ENCODE results near the gene PMVK. TPM values are rescaled to one million over a fixed set of nuclear protein-coding genes. Genes with fewer than 3 reads are reported as not detected.
A peak's percentile ranks its signal among the peaks of the same experiment; 100 is the strongest.

The PMVK gene
- total RNA-seq, 2 donors from 2014 or later = 32.4 to 34.6 TPM

- Mint-ChIP-seq H3K27me3 (ENCODE audit: low read depth) (no peaks in the 10 kb centered on the region), H3K4me1 (ENCODE audit: low read depth) (peaks cover 77% of the 10 kb centered on the region), H3K27ac (peak overlapping the region; percentile 98), H3K9me3 (no peaks in the 10 kb centered on the region), H3K4me3 (peak overlapping the region; percentile 93 to 98), H3K36me3 (ENCODE audit: insufficient read depth in 2 of 2) (peaks cover 2 to 3% of the 10 kb centered on the region in 2 donors)
- ATAC-seq (replicated peaks in 1 of 2) = no peak
- DNase-seq = no peak
Measured at GRCh38 chr1:154937988-154938386, 1.5 kb upstream of the PMVK start.

- Mint-ChIP-seq H3K4me3 (peak overlapping the region; percentile 93 to 98), H3K36me3 (ENCODE audit: insufficient read depth in 2 of 2) (peaks cover 2 to 3% of the 10 kb centered on the region in 2 donors), H3K27me3 (ENCODE audit: low read depth) (no peaks in the 10 kb centered on the region), H3K4me1 (ENCODE audit: low read depth) (peaks cover 71% of the 10 kb centered on the region), H3K9me3 (no peaks in the 10 kb centered on the region), H3K27ac (peak overlapping the region; percentile 98)
- ATAC-seq (replicated peaks in 1 of 2) (peak; percentile 82 to 85), DNase-seq (peak; percentile 92 to 95)
Measured at GRCh38 chr1:154937085-154937987, 817 bp upstream of the PMVK start.

- Mint-ChIP-seq H3K4me1 (ENCODE audit: low read depth) (peaks cover 57% of the 10 kb centered on the region), H3K27ac (peak overlapping the region; percentile 98), H3K36me3 (ENCODE audit: insufficient read depth in 2 of 2) (peaks cover 2 to 3% of the 10 kb centered on the region in 2 donors), H3K9me3 (no peaks in the 10 kb centered on the region), H3K27me3 (ENCODE audit: low read depth) (no peaks in the 10 kb centered on the region), H3K4me3 (peak overlapping the region; percentile 93 to 98)
- DNase-seq = no peak
- ATAC-seq (replicated peaks in 1 of 2) = no peak
Measured at GRCh38 chr1:154935749-154936554, 567 bp downstream of the PMVK start.

- H3K9me3 Mint-ChIP-seq = no peaks in the 10 kb centered on the region
- H3K4me3 Mint-ChIP-seq = peak overlapping the region; percentile 15 to 23
- H3K36me3 Mint-ChIP-seq (ENCODE audit: insufficient read depth in 2 of 2) = peaks cover 2 to 3% of the 10 kb centered on the region in 2 donors
- no peaks in the 10 kb centered on the region for H3K27me3 Mint-ChIP-seq (ENCODE audit: low read depth)
- H3K4me1 Mint-ChIP-seq (ENCODE audit: low read depth) = peaks cover 44% of the 10 kb centered on the region
- DNase-seq = no peak
- H3K27ac Mint-ChIP-seq = peak overlapping the region; percentile 32
- no peak for ATAC-seq (replicated peaks in 1 of 2)
Measured at GRCh38 chr1:154934358-154934948, 2.1 kb downstream of the PMVK start.

- peaks cover 22% of the 10 kb centered on the region for H3K4me1 Mint-ChIP-seq (ENCODE audit: low read depth)
- ATAC-seq (replicated peaks in 1 of 2) = no peak
- no peak for DNase-seq
- H3K27ac Mint-ChIP-seq = no peak overlapping the region
- no peaks in the 10 kb centered on the region for H3K9me3 Mint-ChIP-seq
- no peak overlapping the region for H3K4me3 Mint-ChIP-seq
- H3K36me3 Mint-ChIP-seq (ENCODE audit: insufficient read depth in 2 of 2) = peaks cover 5 to 7% of the 10 kb centered on the region in 2 donors
- H3K27me3 Mint-ChIP-seq (ENCODE audit: low read depth) = no peaks in the 10 kb centered on the region
Measured at GRCh38 chr1:154931940-154932487, 4.5 kb downstream of the PMVK start.

- DNase-seq (no peak), ATAC-seq (replicated peaks in 1 of 2) (no peak)
- Mint-ChIP-seq H3K9me3 (no peaks in the 10 kb centered on the region), H3K27ac (peak overlapping the region; percentile 71), H3K4me3 (no peak overlapping the region), H3K36me3 (ENCODE audit: insufficient read depth in 2 of 2) (peaks cover 6% of the 10 kb centered on the region in 2 donors), H3K27me3 (ENCODE audit: low read depth) (no peaks in the 10 kb centered on the region), H3K4me1 (ENCODE audit: low read depth) (no peaks in the 10 kb centered on the region)
Measured at GRCh38 chr1:154926201-154926600, 10.3 kb downstream of the PMVK start.

GRCh38 chr1:154925335-154926170 is 11.0 kb downstream of the PMVK start:
- H3K4me3 Mint-ChIP-seq = no peak overlapping the region
- ATAC-seq (replicated peaks in 1 of 2) (peak in 1 of 2 donors; percentile 44), DNase-seq (no peak)
- no peaks in the 10 kb centered on the region for H3K4me1 Mint-ChIP-seq (ENCODE audit: low read depth)
- H3K27me3 Mint-ChIP-seq (ENCODE audit: low read depth) = no peaks in the 10 kb centered on the region
- H3K36me3 Mint-ChIP-seq (ENCODE audit: insufficient read depth in 2 of 2) = peaks cover 6% of the 10 kb centered on the region in 2 donors
- peak overlapping the region; percentile 72 for H3K27ac Mint-ChIP-seq
- no peaks in the 10 kb centered on the region for H3K9me3 Mint-ChIP-seq

- Mint-ChIP-seq H3K36me3 (ENCODE audit: insufficient read depth in 2 of 2) (peaks cover 6% of the 10 kb centered on the region in 2 donors), H3K4me1 (ENCODE audit: low read depth) (no peaks in the 10 kb centered on the region), H3K27ac (peak overlapping the region; percentile 12), H3K9me3 (no peaks in the 10 kb centered on the region), H3K4me3 (no peak overlapping the region), H3K27me3 (ENCODE audit: low read depth) (no peaks in the 10 kb centered on the region)
- DNase-seq = no peak
- ATAC-seq (replicated peaks in 1 of 2) = no peak
Measured at GRCh38 chr1:154923695-154924094, 12.8 kb downstream of the PMVK start.

GRCh38 chr1:154913273-154913672 is 23.2 kb downstream of the PMVK start:
- H3K4me1 Mint-ChIP-seq (ENCODE audit: low read depth) = no peaks in the 10 kb centered on the region
- no peak overlapping the region for H3K27ac Mint-ChIP-seq
- H3K27me3 Mint-ChIP-seq (ENCODE audit: low read depth) = no peaks in the 10 kb centered on the region
- H3K9me3 Mint-ChIP-seq = no peaks in the 10 kb centered on the region
- DNase-seq = no peak
- no peak overlapping the region for H3K4me3 Mint-ChIP-seq
- peaks cover 0 to 7% of the 10 kb centered on the region in 2 donors for H3K36me3 Mint-ChIP-seq (ENCODE audit: insufficient read depth in 2 of 2)
- ATAC-seq (replicated peaks in 1 of 2) = no peak

GRCh38 chr1:154912755-154913154 is 23.8 kb downstream of the PMVK start:
- no peak for ATAC-seq (replicated peaks in 1 of 2)
- Mint-ChIP-seq H3K36me3 (ENCODE audit: insufficient read depth in 2 of 2) (peaks cover 0 to 7% of the 10 kb centered on the region in 2 donors), H3K27ac (no peak overlapping the region), H3K4me1 (ENCODE audit: low read depth) (no peaks in the 10 kb centered on the region), H3K9me3 (no peaks in the 10 kb centered on the region), H3K4me3 (no peak overlapping the region), H3K27me3 (ENCODE audit: low read depth) (no peaks in the 10 kb centered on the region)
- no peak for DNase-seq

GRCh38 chr1:154911691-154912550 is 24.6 kb downstream of the PMVK start:
- H3K36me3 Mint-ChIP-seq (ENCODE audit: insufficient read depth in 2 of 2) = peaks cover 0 to 6% of the 10 kb centered on the region in 2 donors
- H3K4me3 Mint-ChIP-seq = no peak overlapping the region
- H3K27me3 Mint-ChIP-seq (ENCODE audit: low read depth) = no peaks in the 10 kb centered on the region
- H3K4me1 Mint-ChIP-seq (ENCODE audit: low read depth) = no peaks in the 10 kb centered on the region
- H3K9me3 Mint-ChIP-seq = no peaks in the 10 kb centered on the region
- no peak overlapping the region for H3K27ac Mint-ChIP-seq
- DNase-seq (no peak), ATAC-seq (replicated peaks in 1 of 2) (no peak)
